ENCODE data around the gene MARCHF3.

The MARCHF3 gene

DNA sequence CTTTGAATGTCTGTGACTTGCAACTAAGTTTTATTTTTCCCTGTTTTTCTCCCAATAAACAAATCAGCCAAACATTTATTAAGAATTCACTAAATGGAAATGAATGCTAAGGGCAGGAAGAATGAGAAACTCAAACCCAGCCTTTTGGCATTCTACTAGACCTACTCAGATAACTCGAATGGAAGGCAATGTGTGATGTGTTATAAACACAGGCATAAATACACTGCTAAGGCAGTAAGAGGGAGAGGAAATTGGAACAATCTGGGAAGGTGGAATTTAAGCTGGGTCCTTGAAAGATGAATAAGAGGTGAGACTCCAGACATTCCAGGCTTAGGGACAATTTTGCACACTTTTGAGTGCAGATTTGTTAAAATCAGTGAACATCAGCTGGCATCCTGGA is 34.7 kb downstream of the MARCHF3 start:
- TF ChIP-seq BHLHE40 (IDR thresholded peaks at IDR 0.05; ENCODE audit: borderline replicate concordance) (no peak), TARDBP (IDR thresholded peaks at IDR 0.05) (no peak), NFRKB (IDR thresholded peaks at IDR 0.05) (no peak), FOXM1 (IDR thresholded peaks at IDR 0.05; ENCODE audit: borderline replicate concordance) (no peak), HDGF (IDR thresholded peaks at IDR 0.05; ENCODE audit: borderline replicate concordance) (no peak), FOXK2 (IDR thresholded peaks at IDR 0.05) (no peak), ELF4 (IDR thresholded peaks at IDR 0.05) (no peak), L3MBTL2 (conservative IDR thresholded peaks at IDR 0.05) (no peak), SUZ12 (IDR thresholded peaks at IDR 0.05) (no peak), SP1 (IDR thresholded peaks at IDR 0.05) (no peak), ARNT (IDR thresholded peaks at IDR 0.05) (no peak), CTBP1 (IDR thresholded peaks at IDR 0.05; ENCODE audit: borderline replicate concordance) (no peak), LEF1 (IDR thresholded peaks at IDR 0.05; ENCODE audit: borderline replicate concordance) (no peak), ZNF384 (IDR thresholded peaks at IDR 0.05) (no peak), FOXA1 (IDR thresholded peaks at IDR 0.05) (no peak)
- TF ChIP-seq, protein P1, sequence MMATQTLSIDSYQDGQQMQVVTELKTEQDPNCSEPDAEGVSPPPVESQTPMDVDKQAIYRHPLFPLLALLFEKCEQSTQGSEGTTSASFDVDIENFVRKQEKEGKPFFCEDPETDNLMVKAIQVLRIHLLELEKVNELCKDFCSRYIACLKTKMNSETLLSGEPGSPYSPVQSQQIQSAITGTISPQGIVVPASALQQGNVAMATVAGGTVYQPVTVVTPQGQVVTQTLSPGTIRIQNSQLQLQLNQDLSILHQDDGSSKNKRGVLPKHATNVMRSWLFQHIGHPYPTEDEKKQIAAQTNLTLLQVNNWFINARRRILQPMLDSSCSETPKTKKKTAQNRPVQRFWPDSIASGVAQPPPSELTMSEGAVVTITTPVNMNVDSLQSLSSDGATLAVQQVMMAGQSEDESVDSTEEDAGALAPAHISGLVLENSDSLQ (IDR thresholded peaks at IDR 0.05): no peak
- no peak for DNase-seq (ENCODE audit: extremely low spot score)
- CTCF ChIA-PET: no interaction called here
- POLR2A ChIA-PET: no interaction called here

DNA sequence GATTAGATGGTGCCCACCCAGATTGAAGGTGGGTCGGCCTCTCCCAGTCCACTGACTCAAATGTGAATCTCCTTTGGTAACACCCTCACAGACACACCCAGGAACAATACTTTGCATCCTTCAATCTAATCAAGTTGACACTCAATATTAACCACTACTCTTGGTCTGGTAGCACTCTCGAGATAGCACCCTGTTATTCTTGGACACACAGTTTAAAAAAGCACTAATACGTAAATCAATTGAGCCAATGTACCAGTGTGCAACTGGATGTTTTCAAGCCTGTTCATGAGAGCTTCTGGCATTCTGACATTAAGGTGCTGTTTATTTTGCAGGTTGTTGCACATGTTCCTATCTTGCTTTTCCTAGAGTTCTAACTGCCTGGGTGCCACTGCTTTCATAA is 35.3 kb downstream of the MARCHF3 start:
- POLR2A ChIA-PET: no interaction called here
- CTCF ChIA-PET: no interaction called here
- no peak for DNase-seq (ENCODE audit: extremely low spot score)
- TF ChIP-seq SUZ12 (IDR thresholded peaks at IDR 0.05) (no peak), TARDBP (IDR thresholded peaks at IDR 0.05) (no peak), SP1 (IDR thresholded peaks at IDR 0.05) (no peak), HDGF (IDR thresholded peaks at IDR 0.05; ENCODE audit: borderline replicate concordance) (no peak), FOXK2 (IDR thresholded peaks at IDR 0.05) (no peak), ZNF384 (IDR thresholded peaks at IDR 0.05) (no peak), FOXM1 (IDR thresholded peaks at IDR 0.05; ENCODE audit: borderline replicate concordance) (no peak), FOXA1 (IDR thresholded peaks at IDR 0.05) (no peak), ELF4 (IDR thresholded peaks at IDR 0.05) (no peak), ARNT (IDR thresholded peaks at IDR 0.05) (no peak), BHLHE40 (IDR thresholded peaks at IDR 0.05; ENCODE audit: borderline replicate concordance) (no peak), LEF1 (IDR thresholded peaks at IDR 0.05; ENCODE audit: borderline replicate concordance) (no peak), NFRKB (IDR thresholded peaks at IDR 0.05) (no peak), CTBP1 (IDR thresholded peaks at IDR 0.05; ENCODE audit: borderline replicate concordance) (no peak), L3MBTL2 (conservative IDR thresholded peaks at IDR 0.05) (no peak)
- TF ChIP-seq, protein P1 (IDR thresholded peaks at IDR 0.05): no peak

DNA sequence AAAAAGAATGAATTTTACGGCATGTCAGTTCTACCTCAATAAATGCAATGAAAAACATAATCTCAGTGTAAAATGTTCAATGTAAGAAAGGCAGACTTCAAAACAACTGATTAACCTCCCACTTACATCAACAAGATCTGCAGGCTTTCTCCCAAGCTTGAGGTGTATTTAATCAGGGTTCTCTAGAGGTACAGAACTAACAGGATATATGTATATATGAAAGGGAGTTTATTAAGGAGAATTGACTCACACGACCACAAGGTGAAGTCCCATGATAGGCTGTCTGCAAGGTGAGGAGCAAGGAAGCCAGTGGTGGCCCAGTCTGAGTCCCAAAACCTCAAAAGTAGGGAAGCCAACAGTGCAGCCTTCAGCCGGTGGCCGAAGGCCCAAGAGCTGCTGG is 35.9 kb downstream of the MARCHF3 start:
- DNase-seq (ENCODE audit: extremely low spot score): no peak
- CTCF ChIA-PET: no interaction called here
- POLR2A ChIA-PET: no interaction called here

DNA sequence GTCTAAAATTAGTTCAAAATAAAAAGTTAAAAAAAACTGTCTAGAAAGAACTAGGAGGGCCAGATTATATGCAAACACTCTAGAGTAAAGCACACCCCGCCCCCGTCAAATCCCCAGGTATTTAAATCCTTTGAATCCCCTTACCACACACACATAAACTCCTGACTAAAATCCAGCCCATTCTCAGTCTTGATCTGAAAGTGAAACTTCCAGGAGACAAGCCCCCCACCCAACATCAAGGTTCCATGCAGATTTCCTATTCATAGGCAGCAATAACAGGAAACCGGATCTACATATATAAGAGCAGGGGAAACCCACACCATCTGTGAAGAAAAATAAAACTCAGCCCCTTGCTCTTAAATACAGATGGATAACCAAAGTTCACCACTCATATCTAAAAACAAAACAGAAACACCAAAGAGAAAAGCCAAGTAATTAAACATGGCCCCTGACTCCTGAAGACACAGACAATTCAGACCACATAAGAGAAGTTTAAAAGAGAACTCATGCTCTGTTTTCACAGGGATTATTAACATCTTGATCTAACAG is 42.3 kb downstream of the MARCHF3 start:
- DNase-seq (ENCODE audit: extremely low spot score): no peak
- ChIA-PET POLR2A (no interaction called here), CTCF (no interaction called here)
- TF ChIP-seq LEF1 (IDR thresholded peaks at IDR 0.05; ENCODE audit: borderline replicate concordance) (no peak), CTBP1 (IDR thresholded peaks at IDR 0.05; ENCODE audit: borderline replicate concordance) (no peak), ZNF384 (IDR thresholded peaks at IDR 0.05) (no peak), FOXA1 (IDR thresholded peaks at IDR 0.05) (no peak), ELF4 (IDR thresholded peaks at IDR 0.05) (no peak), SUZ12 (IDR thresholded peaks at IDR 0.05) (no peak), L3MBTL2 (conservative IDR thresholded peaks at IDR 0.05) (no peak), TARDBP (IDR thresholded peaks at IDR 0.05) (no peak), FOXK2 (IDR thresholded peaks at IDR 0.05) (no peak), HDGF (IDR thresholded peaks at IDR 0.05; ENCODE audit: borderline replicate concordance) (no peak), ARNT (IDR thresholded peaks at IDR 0.05) (no peak), NFRKB (IDR thresholded peaks at IDR 0.05) (no peak), BHLHE40 (IDR thresholded peaks at IDR 0.05; ENCODE audit: borderline replicate concordance) (no peak)
- TF ChIP-seq, protein P1 (IDR thresholded peaks at IDR 0.05): no peak

More for the DNA sequence above, 35.9 kb downstream of the MARCHF3 start:
- no peak for TF ChIP-seq NFRKB (IDR thresholded peaks at IDR 0.05)
- no peak for TF ChIP-seq SP1 (IDR thresholded peaks at IDR 0.05)
- TF ChIP-seq, protein P1 (IDR thresholded peaks at IDR 0.05): no peak
- no peak for TF ChIP-seq SUZ12 (IDR thresholded peaks at IDR 0.05)
- no peak for TF ChIP-seq HDGF (IDR thresholded peaks at IDR 0.05; ENCODE audit: borderline replicate concordance)

DNA sequence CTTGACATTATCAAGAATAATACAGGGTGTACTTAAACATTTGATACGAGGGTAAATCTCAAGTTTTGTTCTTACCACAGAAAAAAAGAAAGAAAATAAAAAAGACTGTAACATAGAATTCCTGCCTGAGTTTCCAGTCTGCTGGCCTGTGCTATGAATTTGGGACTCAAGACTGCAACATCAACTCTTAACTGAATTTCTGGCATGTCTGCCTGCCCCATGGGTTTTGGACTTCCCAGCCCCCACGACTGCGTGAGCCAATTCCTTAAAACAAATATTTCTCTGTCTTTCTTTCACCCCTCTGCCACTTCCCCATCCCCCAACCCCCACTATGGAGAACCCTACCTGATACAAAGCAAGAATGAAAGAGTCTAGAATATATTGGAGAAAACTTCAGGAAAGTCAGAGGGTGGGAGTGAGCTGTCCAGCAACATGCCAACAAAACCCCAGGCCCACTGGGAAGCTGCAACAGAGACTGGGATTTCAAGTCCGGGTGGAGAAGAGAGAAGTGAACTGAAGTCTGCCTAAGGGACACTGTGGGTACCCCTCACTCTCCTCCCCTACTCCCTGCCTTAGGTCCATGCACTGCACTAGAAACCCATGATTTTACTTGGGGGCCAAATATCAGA is 43.0 kb downstream of the MARCHF3 start:
- ChIA-PET POLR2A (no interaction called here), CTCF (no interaction called here)
- no peak for TF ChIP-seq LEF1 (IDR thresholded peaks at IDR 0.05; ENCODE audit: borderline replicate concordance)
- TF ChIP-seq FOXK2 (IDR thresholded peaks at IDR 0.05): no peak
- TF ChIP-seq ELF4 (IDR thresholded peaks at IDR 0.05): no peak
- no peak for TF ChIP-seq FOXA1 (IDR thresholded peaks at IDR 0.05)
- TF ChIP-seq SUZ12 (IDR thresholded peaks at IDR 0.05): no peak
- TF ChIP-seq FOXM1 (IDR thresholded peaks at IDR 0.05; ENCODE audit: borderline replicate concordance): no peak
- TF ChIP-seq BHLHE40 (IDR thresholded peaks at IDR 0.05; ENCODE audit: borderline replicate concordance): no peak
- TF ChIP-seq TARDBP (IDR thresholded peaks at IDR 0.05): no peak
- DNase-seq (ENCODE audit: extremely low spot score): no peak
